ENCODE data around the gene PAQR3. TPM values are rescaled to one million over a fixed set of nuclear protein-coding genes. Genes with fewer than 3 reads are reported as not detected.
A peak's percentile ranks its signal among the peaks of the same experiment; 100 is the strongest.

The PAQR3 gene
- total and polyA plus RNA-seq, 9 of the 15 experiments (the other 6 are each of a cell fraction or from before 2014, with no cell fraction given) = 10.7 to 77.1 (median 31.6) TPM

GRCh38 chr4:78938868-78939666 is at the start of gene PAQR3 (continued):
- TF ChIP-seq ZNF395 (CRISPR knock-in tag; IDR thresholded peaks at IDR 0.05) (no peak), WHSC1 (IDR thresholded peaks at IDR 0.05; ENCODE audit: low read length) (no peak), YY1 (IDR thresholded peaks at IDR 0.05; ENCODE audit: borderline replicate concordance in 1 of 3, control insufficient read depth in 1 of 3, extremely low read depth in 1 of 3, insufficient read depth in 3 of 3, insufficient read length in 1 of 3, insufficient replicate concordance in 2 of 3, low read depth in 1 of 3, low read length in 2 of 3) (peak in 2 of 3 experiments; percentile 79 to 82), ZNF134 (CRISPR knock-in tag; conservative IDR thresholded peaks at IDR 0.05) (no peak), TAF7 (tag; IDR thresholded peaks at IDR 0.05) (no peak), ZBTB17 (CRISPR knock-in tag; IDR thresholded peaks at IDR 0.05) (no peak), SMAD1 (IDR thresholded peaks at IDR 0.05; ENCODE audit: low read depth, low read length, partially characterized antibody) (peak; percentile 72), MXD1 (CRISPR knock-in tag; IDR thresholded peaks at IDR 0.05; ENCODE audit: borderline replicate concordance, poor library complexity, severe bottlenecking) (no peak), ZNF699 (CRISPR knock-in tag; IDR thresholded peaks at IDR 0.05; ENCODE audit: insufficient replicate concordance) (no peak), STAG1 (CRISPR knock-in tag; IDR thresholded peaks at IDR 0.05; ENCODE audit: borderline replicate concordance) (no peak), HDAC6 (IDR thresholded peaks at IDR 0.05; ENCODE audit: low read depth, low read length) (no peak), NFIC (IDR thresholded peaks at IDR 0.05) (no peak), CHAMP1 (IDR thresholded peaks at IDR 0.05) (no peak), GABPB2 (CRISPR knock-in tag; conservative IDR thresholded peaks at IDR 0.05) (no peak), ZNF217 (CRISPR knock-in tag; IDR thresholded peaks at IDR 0.05) (no peak), RBM34 (IDR thresholded peaks at IDR 0.05; ENCODE audit: borderline replicate concordance, insufficient read depth, low read length) (no peak), SIX5 (IDR thresholded peaks at IDR 0.05; ENCODE audit: borderline replicate concordance in 1 of 2, insufficient read depth in 1 of 2, low read depth in 1 of 2, low read length in 2 of 2) (no peak), RFX5 (IDR thresholded peaks at IDR 0.05; ENCODE audit: low read depth, low read length) (no peak), CBX5 (IDR thresholded peaks at IDR 0.05; ENCODE audit: borderline replicate concordance, low read depth) (no peak), RHOXF2B (CRISPR knock-in tag; conservative IDR thresholded peaks at IDR 0.05) (no peak), CXXC5 (CRISPR knock-in tag; IDR thresholded peaks at IDR 0.05) (peak; percentile 89), IFI16 (CRISPR knock-in tag; IDR thresholded peaks at IDR 0.05) (no peak), MIER1 (IDR thresholded peaks at IDR 0.05; ENCODE audit: low read depth) (no peak), RUNX1 (IDR thresholded peaks at IDR 0.05; ENCODE audit: low read depth) (no peak), XRCC3 (IDR thresholded peaks at IDR 0.05) (no peak)

All from K562 (cell line).